HG03521 (cell line): ENCODE results near the gene MRPS5.
"Not testable (repeated sequence)": the region's sequence is repeated elsewhere in the genome, so short reads cannot be mapped to it uniquely, and the experiment has no call there.

Experiments
- ATAC-seq: cut with Tn5 transposase; IDR thresholded peaks from one replicate; pipeline ENCODE4 v1.9.1; 2021; ENCODE audit warnings: mild to moderate bottlenecking, moderate library complexity; ENCODE audit not compliant: unreplicated experiment

MRPS5 gene

DNA sequence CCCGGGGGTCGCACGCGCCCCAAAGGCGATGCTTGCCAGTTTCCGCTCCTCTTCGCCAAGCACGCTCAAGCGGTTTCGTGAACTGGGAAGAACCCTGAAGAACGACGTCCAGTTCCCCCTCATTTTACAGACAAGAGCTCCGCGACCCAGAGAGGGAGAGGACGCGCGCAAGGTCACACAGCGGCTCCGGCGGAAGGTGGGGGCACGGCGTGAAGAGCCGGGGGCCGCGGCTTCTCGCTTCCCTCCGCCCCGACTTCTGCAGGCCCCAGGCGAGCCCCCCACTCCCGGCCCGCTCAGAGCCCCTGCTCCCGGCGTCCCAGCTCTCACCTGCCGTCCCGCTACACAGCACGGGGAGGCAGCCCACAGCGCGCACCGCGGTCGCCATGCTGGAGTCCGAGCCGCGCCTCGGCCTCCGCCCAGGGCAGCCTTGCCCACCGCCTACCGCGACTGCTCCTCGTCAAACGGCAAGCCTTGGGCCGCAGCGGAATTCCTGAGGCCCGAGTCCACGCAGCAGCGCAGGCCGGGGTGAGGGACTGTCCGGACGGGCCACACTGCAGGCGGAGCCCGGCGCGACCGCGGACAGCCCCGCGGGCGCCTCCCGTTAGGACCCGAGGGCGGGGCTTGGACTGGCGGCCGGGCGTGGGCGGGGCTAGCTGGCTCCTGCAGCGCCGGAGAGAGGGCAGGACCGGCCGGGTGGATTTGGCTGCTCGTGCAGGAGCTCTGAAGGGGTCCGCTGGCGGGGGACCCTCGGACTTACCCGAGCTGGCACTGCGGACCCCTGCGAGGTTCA lies at the start of gene MRPS5:
MRPS5 (minus strand) TSS at position 402 of the 790 bp plus-strand sequence; CDS start at position 385, 17 bp downstream.
- peak; percentile 92 for ATAC-seq

DNA sequence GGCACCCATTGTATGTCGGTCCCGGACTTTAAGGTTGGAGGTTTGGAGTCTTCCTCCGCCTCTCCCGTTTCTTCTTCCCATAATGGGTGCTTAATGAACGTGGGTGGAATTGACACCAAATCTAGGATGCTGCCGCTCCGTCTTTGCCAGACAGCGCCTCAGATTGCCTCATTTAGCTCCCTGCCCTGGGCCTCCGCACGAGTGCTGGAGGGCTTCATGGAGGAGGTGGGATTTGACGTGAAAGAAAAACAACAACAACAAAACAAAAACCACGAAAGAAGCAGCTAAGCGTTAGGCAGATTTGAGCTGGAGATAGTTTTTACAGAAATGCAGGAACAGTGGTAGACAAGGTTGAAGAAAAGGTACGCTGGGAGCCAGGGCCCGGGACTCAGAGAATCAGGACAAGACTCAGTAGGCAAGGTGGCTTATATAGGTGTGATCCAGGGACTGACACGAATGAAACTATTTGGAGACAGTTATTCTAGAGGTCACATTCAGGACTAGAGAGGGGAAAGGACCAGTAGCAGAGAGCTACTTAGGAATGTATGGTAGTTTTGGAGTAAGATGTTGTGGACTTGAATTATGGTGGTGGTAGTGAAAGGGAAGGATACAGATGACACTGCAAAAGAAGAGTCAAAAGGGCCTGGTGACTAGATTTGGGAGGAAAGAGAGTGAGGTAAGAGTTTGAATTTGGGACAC lies 44.6 kb upstream of the MRPS5 start:
- no peak for ATAC-seq

- ATAC-seq, result peak; percentile 95
These were observed 43.9 kb upstream of the MRPS5 start, which contains the start of gene ZNF2 for GRCh38 chr2:95165371-95166064. ZNF2 (plus strand) TSS chr2:95165809; CDS start chr2:95176227, 10,418 bp downstream.

DNA sequence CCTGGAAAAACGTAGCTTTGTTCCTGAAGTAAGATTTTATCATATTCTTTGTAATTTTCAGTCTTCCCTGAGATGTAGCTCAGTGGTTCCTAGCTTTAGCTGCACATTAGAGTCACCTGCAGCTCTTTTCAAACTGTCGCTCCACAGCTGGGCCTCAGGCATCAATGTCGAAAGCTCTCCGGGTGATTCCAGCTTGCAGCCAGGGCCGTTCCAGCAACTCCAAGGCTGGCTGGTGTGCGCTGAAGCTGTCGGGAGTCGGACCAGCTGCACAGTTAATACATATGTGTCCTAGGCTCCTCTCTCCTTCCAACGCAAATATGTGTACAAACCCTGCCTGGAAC lies 43.4 kb upstream of the MRPS5 start:
- no peak for ATAC-seq

DNA sequence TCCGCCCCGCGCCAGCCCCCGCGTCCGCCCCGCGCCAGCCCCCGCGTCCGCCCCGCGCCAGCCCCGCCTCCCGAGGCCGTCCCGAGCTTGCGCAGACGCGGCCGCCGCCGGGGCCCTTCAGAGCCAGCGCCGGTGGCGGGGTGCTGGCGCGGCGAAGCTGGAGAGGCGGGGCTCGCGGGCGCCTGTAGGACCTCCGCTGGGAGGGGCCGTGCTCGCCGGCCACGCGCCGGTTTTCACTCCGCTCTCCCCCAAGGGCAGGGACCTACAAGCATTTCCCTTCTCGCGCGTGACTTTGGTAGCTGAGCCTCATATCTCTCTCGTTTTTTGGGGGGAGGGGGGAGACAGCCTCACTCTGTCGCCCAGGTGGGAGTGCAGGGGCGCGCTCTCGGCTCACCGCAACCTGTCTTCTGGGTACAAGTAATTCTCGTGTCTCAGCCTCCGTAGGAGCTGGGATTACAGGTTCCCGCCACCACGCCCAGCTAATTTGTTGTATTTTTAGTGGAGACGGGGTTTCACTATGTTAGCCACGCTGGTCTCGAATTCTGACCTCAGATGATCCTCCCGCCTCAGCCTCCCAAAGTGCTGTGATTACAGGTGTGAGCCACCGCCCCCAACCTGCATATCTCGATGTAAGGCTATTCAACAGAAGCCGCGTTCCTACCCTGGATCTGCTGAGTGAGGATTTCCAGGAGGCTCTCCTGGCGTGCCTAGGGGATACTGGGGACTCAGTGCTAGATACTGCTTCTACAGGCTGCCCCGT lies 38.3 kb upstream of the MRPS5 start, which contains the start of gene ZNF514:
ZNF514 (minus strand) TSS at position 159 of the 760 bp plus-strand sequence. CDS start 6,595 bp downstream, outside the sequence.
- peak; percentile 93 for ATAC-seq

DNA sequence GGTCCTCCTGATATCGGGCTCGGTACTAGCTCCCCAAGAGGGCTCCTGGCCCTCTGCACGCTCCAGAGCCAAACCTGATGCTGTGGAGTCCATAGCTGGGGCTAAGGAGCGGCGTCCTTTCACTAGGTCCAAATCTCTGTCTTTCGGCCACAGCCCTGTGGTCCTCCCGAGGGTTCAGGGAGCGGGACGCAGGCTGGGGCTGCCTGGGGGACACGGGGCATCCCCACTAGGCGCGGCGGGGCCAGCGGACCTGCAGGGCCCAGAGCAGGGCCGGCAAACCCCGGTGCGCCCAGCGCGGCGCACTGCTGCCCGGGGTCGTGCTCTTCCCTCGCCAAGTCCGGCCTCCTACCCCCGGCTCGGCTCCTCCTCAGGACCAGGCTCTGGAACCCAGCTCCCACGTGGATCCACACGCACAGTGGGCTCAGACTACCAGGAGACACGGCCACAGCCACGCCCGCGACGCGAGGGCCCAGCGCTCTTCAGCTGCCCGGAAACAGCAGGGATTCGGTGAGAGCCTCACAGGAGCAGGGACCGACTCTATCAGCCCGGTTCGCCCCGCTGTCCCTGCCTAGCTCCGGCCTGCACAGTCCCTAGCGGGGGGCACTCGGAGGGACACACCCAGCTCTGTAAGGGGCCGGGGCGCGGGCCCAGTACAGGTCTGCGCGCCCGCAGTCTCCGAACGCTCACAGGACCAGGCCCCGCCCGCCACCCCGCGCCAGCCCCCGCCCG lies 37.4 kb upstream of the MRPS5 start:
- peak; percentile 38 for ATAC-seq

GRCh38 chr2:95158441-95158840 lies 36.8 kb upstream of the MRPS5 start:
- ATAC-seq, result no peak

GRCh38 chr2:95149397-95149984 lies 27.9 kb upstream of the MRPS5 start:
- no peak for ATAC-seq

- no peak for ATAC-seq
These were observed 22.2 kb upstream of the MRPS5 start for GRCh38 chr2:95143838-95144237.

GRCh38 chr2:95138702-95139101 lies 17.1 kb upstream of the MRPS5 start:
- ATAC-seq, result no peak

DNA sequence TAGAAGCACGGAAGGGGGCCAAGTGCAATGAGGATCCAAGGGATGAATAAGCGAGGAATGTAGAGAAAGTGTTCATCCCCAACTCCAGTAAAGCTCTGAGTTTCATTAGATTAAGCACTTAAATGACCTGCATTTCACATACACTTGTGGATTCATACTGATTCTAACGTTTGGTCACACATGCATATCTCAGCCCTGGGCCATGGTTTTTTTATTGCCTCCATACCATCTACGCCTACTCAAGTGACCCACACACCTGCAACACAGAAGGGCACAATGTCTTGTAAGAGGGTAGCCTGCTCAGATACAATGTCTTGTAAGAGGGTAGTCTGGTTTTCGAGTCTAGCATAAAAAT lies 566 bp upstream of the MRPS5 start:
- peak; percentile 8 for ATAC-seq

DNA sequence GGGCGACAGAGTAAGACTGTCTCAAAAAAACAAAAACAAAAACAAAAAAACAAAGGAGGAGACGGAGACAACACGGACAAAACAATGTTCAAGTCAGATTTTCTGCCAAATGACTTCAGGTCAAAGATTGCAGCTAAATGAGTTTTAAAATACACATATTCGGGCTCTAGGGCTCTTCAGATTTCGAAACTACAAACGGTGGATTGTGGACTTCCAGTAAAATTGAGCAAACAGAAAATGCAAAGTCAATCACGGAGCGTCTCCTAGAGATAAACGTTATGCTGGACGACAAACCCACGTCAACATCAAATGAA lies 558 bp downstream of the MRPS5 start:
- ATAC-seq, result no peak

- ATAC-seq, result peak; percentile 93
These were observed 6.2 kb downstream of the MRPS5 start for GRCh38 chr2:95115418-95115817.

DNA sequence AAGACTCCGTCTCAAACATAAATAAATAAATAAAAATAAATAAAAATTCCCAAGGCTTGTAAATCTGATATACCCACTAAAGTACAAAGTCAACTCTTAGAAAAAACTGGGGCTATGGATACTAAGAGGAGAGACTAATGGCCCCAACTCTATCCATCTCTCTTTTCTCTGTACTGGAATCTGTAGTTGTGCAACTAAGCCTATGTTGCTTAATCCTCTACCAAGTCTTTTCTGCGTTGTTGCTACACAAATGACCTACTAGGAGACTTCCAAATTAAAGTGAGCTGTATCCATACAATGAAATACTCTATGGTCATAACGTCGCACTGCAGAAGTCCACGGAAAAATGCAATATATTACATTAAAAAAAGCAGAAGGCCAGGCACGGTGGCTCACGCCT lies 8.1 kb downstream of the MRPS5 start:
- ATAC-seq, result no peak

GRCh38 chr2:95110395-95110794 lies 11.2 kb downstream of the MRPS5 start:
- no peak for ATAC-seq

GRCh38 chr2:95109260-95109659 lies 12.3 kb downstream of the MRPS5 start:
- ATAC-seq, result no peak

GRCh38 chr2:95106081-95106480 lies 15.5 kb downstream of the MRPS5 start:
- no peak for ATAC-seq

- ATAC-seq, result no peak
These were observed 17.0 kb downstream of the MRPS5 start for GRCh38 chr2:95104606-95105005.

DNA sequence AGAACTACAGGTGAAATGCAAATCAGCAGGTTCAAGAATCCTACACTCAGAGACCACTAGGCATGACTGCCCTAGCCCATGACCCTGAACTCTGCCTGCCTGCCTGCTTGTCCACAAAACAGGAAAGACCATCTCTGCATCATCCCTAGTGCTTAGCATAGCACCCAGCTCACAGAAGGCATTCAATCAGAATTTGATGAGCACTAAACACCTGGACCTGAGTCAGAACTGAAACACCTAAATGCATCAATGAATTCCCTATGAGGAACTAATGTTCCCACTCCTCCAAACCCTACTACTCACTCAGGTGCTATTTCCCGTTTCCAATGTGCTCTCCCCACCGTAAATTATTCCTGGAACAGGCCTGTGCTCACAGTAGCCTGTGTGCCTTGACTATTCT lies 21.7 kb downstream of the MRPS5 start:
- no peak for ATAC-seq

DNA sequence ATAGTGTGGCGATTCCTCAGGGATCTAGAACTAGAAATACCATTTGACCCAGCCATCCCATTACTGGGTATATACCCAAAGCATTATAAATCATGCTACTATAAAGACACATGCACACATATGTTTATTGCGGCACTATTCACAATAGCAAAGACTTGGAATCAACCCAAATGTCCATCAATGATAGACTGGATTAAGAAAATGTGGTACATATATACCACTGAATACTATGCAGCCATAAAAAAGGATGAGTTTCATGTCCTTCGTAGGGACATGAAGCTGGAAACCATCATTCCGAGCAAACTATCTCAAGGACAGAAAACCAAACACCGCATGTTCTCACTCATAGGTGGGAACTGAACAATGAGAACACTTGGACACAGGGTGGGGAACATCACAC lies 23.3 kb downstream of the MRPS5 start:
- ATAC-seq, result not testable (repeated sequence)
